ENCODE results near the gene ACSBG1.

GRCh38 chr15:78175330-78175729 lies 59.0 kb downstream of the ACSBG1 start:
- TF ChIP-seq, protein P1, sequence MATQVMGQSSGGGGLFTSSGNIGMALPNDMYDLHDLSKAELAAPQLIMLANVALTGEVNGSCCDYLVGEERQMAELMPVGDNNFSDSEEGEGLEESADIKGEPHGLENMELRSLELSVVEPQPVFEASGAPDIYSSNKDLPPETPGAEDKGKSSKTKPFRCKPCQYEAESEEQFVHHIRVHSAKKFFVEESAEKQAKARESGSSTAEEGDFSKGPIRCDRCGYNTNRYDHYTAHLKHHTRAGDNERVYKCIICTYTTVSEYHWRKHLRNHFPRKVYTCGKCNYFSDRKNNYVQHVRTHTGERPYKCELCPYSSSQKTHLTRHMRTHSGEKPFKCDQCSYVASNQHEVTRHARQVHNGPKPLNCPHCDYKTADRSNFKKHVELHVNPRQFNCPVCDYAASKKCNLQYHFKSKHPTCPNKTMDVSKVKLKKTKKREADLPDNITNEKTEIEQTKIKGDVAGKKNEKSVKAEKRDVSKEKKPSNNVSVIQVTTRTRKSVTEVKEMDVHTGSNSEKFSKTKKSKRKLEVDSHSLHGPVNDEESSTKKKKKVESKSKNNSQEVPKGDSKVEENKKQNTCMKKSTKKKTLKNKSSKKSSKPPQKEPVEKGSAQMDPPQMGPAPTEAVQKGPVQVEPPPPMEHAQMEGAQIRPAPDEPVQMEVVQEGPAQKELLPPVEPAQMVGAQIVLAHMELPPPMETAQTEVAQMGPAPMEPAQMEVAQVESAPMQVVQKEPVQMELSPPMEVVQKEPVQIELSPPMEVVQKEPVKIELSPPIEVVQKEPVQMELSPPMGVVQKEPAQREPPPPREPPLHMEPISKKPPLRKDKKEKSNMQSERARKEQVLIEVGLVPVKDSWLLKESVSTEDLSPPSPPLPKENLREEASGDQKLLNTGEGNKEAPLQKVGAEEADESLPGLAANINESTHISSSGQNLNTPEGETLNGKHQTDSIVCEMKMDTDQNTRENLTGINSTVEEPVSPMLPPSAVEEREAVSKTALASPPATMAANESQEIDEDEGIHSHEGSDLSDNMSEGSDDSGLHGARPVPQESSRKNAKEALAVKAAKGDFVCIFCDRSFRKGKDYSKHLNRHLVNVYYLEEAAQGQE (IDR thresholded peaks at IDR 0.05; ENCODE audit: insufficient read depth in 1 of 2, low read depth in 2 of 2, low read length in 2 of 2) = no peak
- TF ChIP-seq SIN3A (IDR thresholded peaks at IDR 0.05; ENCODE audit: borderline replicate concordance, insufficient read depth, low read length) (no peak), TAF1 (IDR thresholded peaks at IDR 0.05; ENCODE audit: borderline replicate concordance, insufficient read depth, low read length) (no peak), POLR2AphosphoS5 (IDR thresholded peaks at IDR 0.05; ENCODE audit: low read depth, low read length) (no peak)

All from PFSK-1 (cell line).